ENCODE measurements around the gene LMO1.

Gene LMO1

GRCh38 chr11:8283100-8283464 lies 19.4 kb upstream of the LMO1 start:
- FAIRE-seq, result no peak
- no peak for TF ChIP-seq CTCF (IDR thresholded peaks at IDR 0.05; ENCODE audit: insufficient read depth, missing control alignments)
- no peak for DNase-seq (ENCODE audit: insufficient read length, low spot score)

- DNase-seq (ENCODE audit: insufficient read length, low spot score), result no peak
- no peak for TF ChIP-seq CTCF (IDR thresholded peaks at IDR 0.05; ENCODE audit: insufficient read depth, missing control alignments)
- peak; percentile 32 for FAIRE-seq
Measured at GRCh38 chr11:8282631-8283030, 19.0 kb upstream of the LMO1 start.

GRCh38 chr11:8281266-8281665 lies 17.6 kb upstream of the LMO1 start:
- FAIRE-seq (no peak), DNase-seq (ENCODE audit: insufficient read length, low spot score) (no peak)
- TF ChIP-seq CTCF (IDR thresholded peaks at IDR 0.05; ENCODE audit: insufficient read depth, missing control alignments), result no peak

- no peak for TF ChIP-seq CTCF (IDR thresholded peaks at IDR 0.05; ENCODE audit: insufficient read depth, missing control alignments)
- no peak for DNase-seq (ENCODE audit: insufficient read length, low spot score)
- no peak for FAIRE-seq
Measured at GRCh38 chr11:8277691-8278090, 14.0 kb upstream of the LMO1 start.

- DNase-seq (ENCODE audit: insufficient read length, low spot score), result no peak
- TF ChIP-seq CTCF (IDR thresholded peaks at IDR 0.05; ENCODE audit: insufficient read depth, missing control alignments), result no peak
- FAIRE-seq, result no peak
Measured at GRCh38 chr11:8276528-8276927, 12.8 kb upstream of the LMO1 start.

- no peak for DNase-seq (ENCODE audit: insufficient read length, low spot score)
- TF ChIP-seq CTCF (IDR thresholded peaks at IDR 0.05; ENCODE audit: insufficient read depth, missing control alignments), result no peak
- FAIRE-seq, result peak; percentile 73
Measured at GRCh38 chr11:8273287-8273686, 9.6 kb upstream of the LMO1 start.

GRCh38 chr11:8271106-8271886 lies 7.6 kb upstream of the LMO1 start:
- DNase-seq (ENCODE audit: insufficient read length, low spot score) (no peak), FAIRE-seq (no peak)
- TF ChIP-seq CTCF (IDR thresholded peaks at IDR 0.05; ENCODE audit: insufficient read depth, missing control alignments), result no peak

Data from D721Med (cell line).